Keratinocyte (primary cell): Measurements from ENCODE around the gene ATP5ME.

Experiments used
- EZH2 ChIP-seq: IDR thresholded peaks from one replicate; pipeline ENCODE4 v1.6.1; 2012; ENCODE audit warnings: inconsistent platforms, mild to moderate bottlenecking, low read length, moderate library complexity
- TF ChIP-seq, protein P1 (sequence below), 3 experiments: IDR thresholded peaks in 1 of 3; conservative IDR thresholded peaks in 1 of 3; optimal IDR thresholded peaks in 1 of 3; 2 replicates in 2 of 3; 3 replicates in 1 of 3; pipeline versions ENCODE3 to v1.5.1; 2011; ENCODE audit warnings: low read length in 3 of 3, mild to moderate bottlenecking in 3 of 3, moderate library complexity in 2 of 3, control low read depth in 1 of 3, inconsistent platforms in 1 of 3; ENCODE audit not compliant: insufficient read depth in 2 of 3; ENCODE audit errors: extremely low read depth in 1 of 3

DNA sequence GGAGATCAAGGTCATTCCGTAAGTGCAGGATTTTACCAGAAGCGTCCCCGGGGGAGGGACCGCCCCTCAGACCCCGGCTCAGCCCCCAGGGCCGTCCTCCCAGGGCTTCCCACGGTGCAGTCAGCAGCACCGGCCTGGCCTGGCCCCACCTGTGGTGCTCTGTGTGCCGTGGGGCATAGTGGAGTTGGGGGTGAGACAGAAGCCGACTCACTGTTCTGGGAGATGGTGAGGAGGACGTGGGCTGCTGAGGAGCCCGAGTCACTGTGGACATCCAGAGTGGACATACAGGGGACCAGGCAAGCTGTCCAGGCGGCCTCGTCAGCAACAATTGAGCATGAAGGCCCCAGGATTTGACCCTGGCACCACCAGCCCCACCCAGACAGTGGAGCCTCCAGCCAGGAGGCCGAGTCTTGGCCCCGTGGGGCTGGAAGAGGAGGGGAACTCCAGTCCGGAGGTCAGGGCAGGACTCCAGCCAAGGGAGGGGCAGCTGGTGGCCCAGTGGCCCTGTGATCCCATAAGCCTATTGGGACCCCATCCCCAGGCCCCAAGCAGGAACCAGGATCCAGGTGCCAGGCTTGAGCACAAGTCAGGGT, 19.1 kb downstream of the ATP5ME start:
- TF ChIP-seq EZH2, result no peak
- TF ChIP-seq, protein P1, sequence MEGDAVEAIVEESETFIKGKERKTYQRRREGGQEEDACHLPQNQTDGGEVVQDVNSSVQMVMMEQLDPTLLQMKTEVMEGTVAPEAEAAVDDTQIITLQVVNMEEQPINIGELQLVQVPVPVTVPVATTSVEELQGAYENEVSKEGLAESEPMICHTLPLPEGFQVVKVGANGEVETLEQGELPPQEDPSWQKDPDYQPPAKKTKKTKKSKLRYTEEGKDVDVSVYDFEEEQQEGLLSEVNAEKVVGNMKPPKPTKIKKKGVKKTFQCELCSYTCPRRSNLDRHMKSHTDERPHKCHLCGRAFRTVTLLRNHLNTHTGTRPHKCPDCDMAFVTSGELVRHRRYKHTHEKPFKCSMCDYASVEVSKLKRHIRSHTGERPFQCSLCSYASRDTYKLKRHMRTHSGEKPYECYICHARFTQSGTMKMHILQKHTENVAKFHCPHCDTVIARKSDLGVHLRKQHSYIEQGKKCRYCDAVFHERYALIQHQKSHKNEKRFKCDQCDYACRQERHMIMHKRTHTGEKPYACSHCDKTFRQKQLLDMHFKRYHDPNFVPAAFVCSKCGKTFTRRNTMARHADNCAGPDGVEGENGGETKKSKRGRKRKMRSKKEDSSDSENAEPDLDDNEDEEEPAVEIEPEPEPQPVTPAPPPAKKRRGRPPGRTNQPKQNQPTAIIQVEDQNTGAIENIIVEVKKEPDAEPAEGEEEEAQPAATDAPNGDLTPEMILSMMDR (optimal IDR thresholded peaks at IDR 0.05 in 1 of 3, IDR thresholded peaks at IDR 0.05 in 1 of 3, conservative IDR thresholded peaks at IDR 0.05 in 1 of 3; ENCODE audit: extremely low read depth in 1 of 3, insufficient read depth in 2 of 3, low read length in 3 of 3), result no peak
